ENCODE measurements around the gene BAZ1A.

BAZ1A gene

GRCh38 chr14:34723867-34724266, 151.3 kb downstream of the BAZ1A start:
- no peak for DNase-seq (ENCODE audit: low read depth in 2 of 2, low spot score in 1 of 2)

DNA sequence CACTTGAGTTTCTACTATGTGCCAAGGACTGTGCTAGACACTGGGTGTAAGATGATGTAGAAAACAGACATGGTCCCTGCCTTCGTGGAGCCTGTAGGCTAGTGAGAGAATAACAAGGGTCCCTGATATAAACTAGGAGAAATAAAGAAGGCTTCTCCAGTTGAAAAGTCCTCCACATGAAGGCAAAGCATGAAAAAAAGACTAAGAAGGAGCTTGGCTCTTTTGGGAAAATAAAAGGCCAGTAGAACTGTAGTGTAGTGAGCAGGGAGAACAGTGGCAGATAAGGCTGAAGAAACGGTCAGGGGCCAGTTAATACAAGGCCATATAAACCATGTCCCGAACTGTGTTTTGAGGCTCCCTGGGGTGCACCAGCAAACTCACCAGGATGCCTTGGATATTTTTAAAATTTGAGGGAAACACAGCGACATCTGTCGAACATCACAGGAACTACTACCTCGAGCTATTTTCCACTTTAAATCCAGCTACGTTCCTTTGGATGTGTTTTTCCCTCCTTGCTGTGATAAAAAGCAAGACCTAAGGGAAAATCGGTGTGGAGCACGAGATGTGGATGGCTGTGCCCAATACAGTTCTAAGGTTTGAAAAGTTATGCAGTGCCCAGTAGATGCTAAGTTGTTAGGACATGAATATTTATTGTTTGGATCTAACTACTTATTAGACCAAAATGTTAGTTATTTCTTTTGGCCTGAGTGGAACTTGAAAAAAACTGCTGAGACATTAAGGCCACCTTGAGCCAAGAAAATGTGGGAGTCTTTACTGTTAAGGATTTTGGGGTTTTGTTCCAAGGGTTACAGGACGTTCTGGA, 152.2 kb downstream of the BAZ1A start:
- no peak for DNase-seq (ENCODE audit: low read depth in 2 of 2, low spot score in 1 of 2)

GRCh38 chr14:34721129-34721528, 154.0 kb downstream of the BAZ1A start:
- no peak for DNase-seq (ENCODE audit: low read depth in 2 of 2, low spot score in 1 of 2)

DNA sequence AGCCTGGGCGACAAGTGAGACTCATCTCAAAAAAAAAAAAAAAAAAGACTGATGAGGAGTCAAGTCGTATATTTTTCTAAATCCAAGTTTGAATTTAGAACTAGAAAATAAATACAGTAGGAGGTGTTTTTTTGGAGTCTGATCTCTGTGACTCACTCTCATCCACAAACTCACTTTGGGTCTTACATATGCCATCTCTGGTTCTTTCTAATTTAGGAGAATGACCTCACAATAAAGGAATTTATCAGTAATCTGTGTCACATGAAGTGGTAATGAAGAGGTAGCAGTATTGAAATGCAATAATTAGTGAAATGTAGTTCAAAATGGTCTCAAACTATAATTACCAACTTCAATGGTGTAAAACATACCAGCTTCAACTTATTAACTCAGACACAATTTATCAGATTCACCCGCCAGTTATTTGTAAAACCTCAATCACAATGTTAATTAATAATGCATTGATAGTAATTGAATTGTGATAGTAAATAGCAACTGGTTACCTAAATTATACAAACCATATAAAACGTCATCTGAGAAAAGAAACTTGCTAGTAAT, 156.3 kb downstream of the BAZ1A start:
- DNase-seq (ENCODE audit: low read depth in 2 of 2, low spot score in 1 of 2): no peak

- no peak for DNase-seq (ENCODE audit: low read depth in 2 of 2, low spot score in 1 of 2)
Observed at GRCh38 chr14:34715127-34715863, 159.9 kb downstream of the BAZ1A start.

DNA sequence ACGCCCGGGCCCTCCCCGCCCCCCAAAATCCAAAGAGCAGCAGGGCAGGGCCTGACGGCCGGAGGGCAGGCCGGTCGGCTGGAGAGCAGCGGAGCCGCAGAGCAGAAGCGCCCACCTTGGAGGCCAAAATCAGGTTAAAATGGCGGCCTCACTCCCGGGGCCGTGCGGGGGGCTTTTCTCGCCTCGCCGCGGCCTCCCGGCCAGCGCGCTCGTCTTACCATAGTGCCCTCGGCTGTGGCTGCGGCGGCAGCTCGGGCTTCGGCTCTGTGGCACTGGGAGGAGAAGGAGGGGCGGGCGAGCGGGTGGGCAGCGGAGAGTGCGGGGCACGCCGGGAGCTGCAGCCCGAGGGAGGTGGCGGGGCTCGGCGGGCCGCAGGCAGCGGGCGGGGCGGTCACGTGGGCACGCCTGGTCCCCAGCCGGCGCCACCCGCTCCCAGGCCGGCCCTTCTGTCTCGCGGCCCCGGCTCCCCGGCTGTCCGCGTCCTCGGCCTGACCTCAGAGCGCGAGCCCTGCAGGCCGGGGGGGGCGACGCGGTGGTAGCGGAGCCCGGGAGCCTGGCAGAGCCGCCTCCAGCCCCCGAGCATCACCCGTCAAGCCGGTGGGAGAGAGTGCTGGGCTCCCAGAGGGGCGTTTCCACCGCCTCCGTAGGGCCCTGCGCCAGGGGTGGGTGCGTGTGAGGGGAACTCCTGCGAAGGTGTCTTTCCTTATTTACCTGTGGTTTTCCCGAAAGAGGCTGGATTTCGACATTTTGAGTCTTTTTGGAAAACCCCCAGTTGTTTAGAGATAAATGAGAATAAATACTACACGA, 160.6 kb downstream of the BAZ1A start, which contains the start of gene CFL2:
Gene CFL2 (minus strand): TSS at position 274 of the 807 bp plus-strand sequence. CDS start 53 bp downstream, at position 221.
- DNase-seq (ENCODE audit: low read depth in 2 of 2, low spot score in 1 of 2): peak; percentile 33 to 41

- DNase-seq (ENCODE audit: low read depth in 2 of 2, low spot score in 1 of 2): no peak
Observed at GRCh38 chr14:34713681-34714319, 161.4 kb downstream of the BAZ1A start.

- DNase-seq (ENCODE audit: low read depth in 2 of 2, low spot score in 1 of 2): no peak
Observed at GRCh38 chr14:34713122-34713680, 162.0 kb downstream of the BAZ1A start.

DNA sequence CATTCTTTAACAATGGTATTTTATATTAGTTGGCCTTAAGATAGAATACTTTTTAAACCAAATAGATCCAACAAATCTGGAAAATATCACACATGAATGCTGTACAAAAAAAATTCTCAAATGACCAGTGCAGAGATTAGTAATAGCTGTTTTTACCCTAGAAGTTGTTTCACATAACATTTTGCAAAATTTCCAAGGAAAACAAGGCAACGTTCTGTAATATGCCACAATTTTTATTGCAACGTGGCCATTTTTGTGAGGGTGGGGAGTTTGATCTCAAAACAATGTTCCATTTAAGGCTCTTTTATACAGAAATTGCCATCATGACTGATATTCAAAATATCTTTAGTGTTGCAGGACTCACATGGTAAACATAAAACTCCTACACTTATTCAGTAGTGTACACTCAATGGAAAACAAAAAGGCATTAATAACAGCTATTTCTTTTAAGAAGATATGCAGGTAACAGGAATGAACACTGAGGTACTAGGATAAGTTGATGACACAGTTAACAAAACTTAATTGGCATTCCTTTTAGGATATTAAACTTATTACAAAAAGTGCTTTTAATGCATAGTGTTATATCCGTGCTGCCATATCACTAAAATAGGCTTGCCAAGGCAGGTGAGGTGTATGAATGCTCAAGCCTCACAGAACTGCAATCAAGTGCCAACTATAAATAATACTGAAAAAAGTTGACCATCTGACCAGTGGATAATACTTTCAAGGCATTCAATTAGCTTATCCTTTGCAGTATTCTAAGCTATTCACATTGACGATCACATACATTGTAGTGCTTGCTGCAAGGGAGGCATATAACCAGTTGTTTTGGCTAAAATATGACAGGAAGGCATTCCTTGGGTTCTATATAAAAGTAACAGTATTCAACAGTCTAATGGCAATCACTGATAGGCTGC, 163.1 kb downstream of the BAZ1A start:
- no peak for DNase-seq (ENCODE audit: low read depth in 2 of 2, low spot score in 1 of 2)

DNA sequence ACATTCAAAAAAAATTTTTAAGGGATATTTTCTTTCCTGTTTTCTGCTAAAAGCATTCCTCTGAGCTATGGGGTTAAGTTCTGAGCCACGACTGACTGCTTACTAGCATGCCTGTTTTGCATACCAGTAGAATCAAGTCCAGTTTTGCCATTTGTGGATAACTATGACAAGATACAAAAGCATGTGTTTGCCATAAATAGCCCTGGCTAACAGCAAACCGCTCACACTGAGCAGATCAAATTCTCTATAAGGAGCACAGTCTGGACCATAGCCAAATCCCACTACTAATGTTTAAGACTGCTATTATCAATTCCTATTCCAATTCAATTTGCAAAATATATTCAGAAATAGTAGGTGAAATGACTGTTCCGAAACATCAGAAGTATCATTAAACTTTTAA, 164.0 kb downstream of the BAZ1A start:
- DNase-seq (ENCODE audit: low read depth in 2 of 2, low spot score in 1 of 2): no peak

GRCh38 chr14:34710744-34711143, 164.4 kb downstream of the BAZ1A start:
- DNase-seq (ENCODE audit: low read depth in 2 of 2, low spot score in 1 of 2): no peak

- no peak for DNase-seq (ENCODE audit: low read depth in 2 of 2, low spot score in 1 of 2)
Observed at GRCh38 chr14:34710006-34710405, 165.2 kb downstream of the BAZ1A start.

GRCh38 chr14:34707722-34708121, 167.4 kb downstream of the BAZ1A start:
- no peak for DNase-seq (ENCODE audit: low read depth in 2 of 2, low spot score in 1 of 2)

Data from stimulated activated CD8-positive, alpha-beta memory T cell treated with anti-CD3 and anti-CD28 coated beads, Interleukin-4, amount 100 ng/mL, for 4 hours (primary cell).